ENCODE results near the gene SOD3. TPM values are rescaled to one million over a fixed set of nuclear protein-coding genes. Genes with fewer than 3 reads are reported as not detected.

The SOD3 gene
- total and polyA plus RNA-seq, 2 of the 4 experiments (the other 2 are of a cell fraction) = 0.36 to 5.8 TPM

- Histone ChIP-seq H2BK5ac (ENCODE audit: low read depth, low read length, poor library complexity, severe bottlenecking) (no peak overlapping the region), H4K5ac (ENCODE audit: low read depth, low read length) (no peak overlapping the region), H3K4me3 (ENCODE audit: insufficient read depth, low read depth, low read length) (no peak overlapping the region), H3K23ac (ENCODE audit: low read depth, low read length) (no peak overlapping the region), H3K18ac (ENCODE audit: low read depth, low read length) (no peak overlapping the region), H2BK20ac (ENCODE audit: low read depth, low read length) (no peak overlapping the region), H3K9me3 (ENCODE audit: control insufficient read depth, insufficient read depth, low read length) (no peaks in the 10 kb centered on the region), H3K27ac (ENCODE audit: insufficient read depth, low read length) (no peak overlapping the region), H3K36me3 (ENCODE audit: control insufficient read depth, insufficient read depth, low read length) (no peaks in the 10 kb centered on the region), H3K56ac (ENCODE audit: extremely low read depth, insufficient read depth, low read length) (no peak overlapping the region), H2AK5ac (ENCODE audit: low read depth, low read length) (no peak overlapping the region), H3K79me1 (ENCODE audit: low read depth in 1 of 2, low read length in 2 of 2) (no peaks in the 10 kb centered on the region), H3K9ac (ENCODE audit: low read depth, low read length) (no peak overlapping the region), H2AK9ac (replicated peaks; ENCODE audit: low read depth, low read length, poor library complexity) (no peak overlapping the region), H3K4me2 (ENCODE audit: low read depth, low read length) (no peak overlapping the region), H3K9me1 (ENCODE audit: insufficient read depth, low read length) (no peaks in the 10 kb centered on the region), H2BK120ac (ENCODE audit: low read depth, low read length) (no peak overlapping the region), H2AFZ (replicated peaks; ENCODE audit: low read length, poor library complexity) (no peak overlapping the region), H4K91ac (ENCODE audit: insufficient read depth, low read depth, low read length) (no peak overlapping the region), H4K20me1 (ENCODE audit: insufficient read depth, low read length) (no peaks in the 10 kb centered on the region), H3K27me3 (ENCODE audit: control insufficient read depth, insufficient read depth, low read length) (no peaks in the 10 kb centered on the region), H4K8ac (ENCODE audit: low read depth in 2 of 2, low read length in 2 of 2) (no peak overlapping the region), H3K4ac (ENCODE audit: low read depth, low read length) (no peak overlapping the region), H3K4me1 (ENCODE audit: control insufficient read depth, insufficient read depth, low read length) (no peaks in the 10 kb centered on the region), H3K14ac (replicated peaks; ENCODE audit: low read depth, low read length) (no peak overlapping the region; the same call in 1 of the 2 replicates), H2BK15ac (ENCODE audit: low read depth, low read length) (0 out of 3 replicates have a peak overlapping the region, but pooled peaks have one; percentile 23)
- CTCF ChIA-PET = no interaction called here
- in situ Hi-C loops (cut with MboI; ENCODE audit: low sequenced_read_pairs) = no loop called here
- dilution Hi-C loops (cut with HindIII; ENCODE audit: low sequenced_read_pairs, unreplicated experiment) = no loop called here
- DNase-seq (no peak), ATAC-seq (ENCODE audit: low read depth) (no peak)
- TF ChIP-seq CEBPB (IDR thresholded peaks at IDR 0.05; ENCODE audit: low read depth, low read length) = no peak
- TF ChIP-seq, protein P1, sequence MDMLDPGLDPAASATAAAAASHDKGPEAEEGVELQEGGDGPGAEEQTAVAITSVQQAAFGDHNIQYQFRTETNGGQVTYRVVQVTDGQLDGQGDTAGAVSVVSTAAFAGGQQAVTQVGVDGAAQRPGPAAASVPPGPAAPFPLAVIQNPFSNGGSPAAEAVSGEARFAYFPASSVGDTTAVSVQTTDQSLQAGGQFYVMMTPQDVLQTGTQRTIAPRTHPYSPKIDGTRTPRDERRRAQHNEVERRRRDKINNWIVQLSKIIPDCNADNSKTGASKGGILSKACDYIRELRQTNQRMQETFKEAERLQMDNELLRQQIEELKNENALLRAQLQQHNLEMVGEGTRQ (IDR thresholded peaks at IDR 0.05; ENCODE audit: low read depth, low read length) = no peak
- TF ChIP-seq ELK1 (IDR thresholded peaks at IDR 0.05; ENCODE audit: borderline replicate concordance, low read depth, low read length) = no peak
- TF ChIP-seq, protein P2, sequence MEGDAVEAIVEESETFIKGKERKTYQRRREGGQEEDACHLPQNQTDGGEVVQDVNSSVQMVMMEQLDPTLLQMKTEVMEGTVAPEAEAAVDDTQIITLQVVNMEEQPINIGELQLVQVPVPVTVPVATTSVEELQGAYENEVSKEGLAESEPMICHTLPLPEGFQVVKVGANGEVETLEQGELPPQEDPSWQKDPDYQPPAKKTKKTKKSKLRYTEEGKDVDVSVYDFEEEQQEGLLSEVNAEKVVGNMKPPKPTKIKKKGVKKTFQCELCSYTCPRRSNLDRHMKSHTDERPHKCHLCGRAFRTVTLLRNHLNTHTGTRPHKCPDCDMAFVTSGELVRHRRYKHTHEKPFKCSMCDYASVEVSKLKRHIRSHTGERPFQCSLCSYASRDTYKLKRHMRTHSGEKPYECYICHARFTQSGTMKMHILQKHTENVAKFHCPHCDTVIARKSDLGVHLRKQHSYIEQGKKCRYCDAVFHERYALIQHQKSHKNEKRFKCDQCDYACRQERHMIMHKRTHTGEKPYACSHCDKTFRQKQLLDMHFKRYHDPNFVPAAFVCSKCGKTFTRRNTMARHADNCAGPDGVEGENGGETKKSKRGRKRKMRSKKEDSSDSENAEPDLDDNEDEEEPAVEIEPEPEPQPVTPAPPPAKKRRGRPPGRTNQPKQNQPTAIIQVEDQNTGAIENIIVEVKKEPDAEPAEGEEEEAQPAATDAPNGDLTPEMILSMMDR (conservative IDR thresholded peaks at IDR 0.05; ENCODE audit: low read depth, low read length) = no peak
- no peak for TF ChIP-seq MAFK (IDR thresholded peaks at IDR 0.05; ENCODE audit: low read depth, low read length)
- TF ChIP-seq MXI1 (IDR thresholded peaks at IDR 0.05; ENCODE audit: borderline replicate concordance, low read depth, low read length) = no peak
- TF ChIP-seq RAD21 (IDR thresholded peaks at IDR 0.05; ENCODE audit: low read length) = no peak
- no peak for TF ChIP-seq RFX5 (IDR thresholded peaks at IDR 0.05; ENCODE audit: low read depth, low read length)
- TF ChIP-seq CHD1 (IDR thresholded peaks at IDR 0.05; ENCODE audit: low read depth, low read length) = no peak
- TF ChIP-seq RCOR1 (IDR thresholded peaks at IDR 0.05; ENCODE audit: insufficient replicate concordance, low read length) = no peak
- TF ChIP-seq FOS (IDR thresholded peaks at IDR 0.05; ENCODE audit: low read depth, low read length) = no peak
- no peak for TF ChIP-seq POLR2A (IDR thresholded peaks at IDR 0.05; ENCODE audit: low read depth, low read length)
- POLR2A ChIA-PET (ENCODE audit: unreplicated experiment) = no interaction called here
- BruUV-seq (replicated peaks) = no TSS peak
- 33% methylated on average over 1 of the region's 4 CpGs; no CpG with 5 or more reads in 1 of the 2 experiments for WGBS, 2 experiments (ENCODE audit: extremely low coverage in 2 of 2, insufficient read length in 1 of 2)
- intact Hi-C loops (cut with micrococcal nuclease) = no loop called here
Observed at GRCh38 chr4:24747234-24747975, 48.0 kb upstream of the SOD3 start.
